Activated CD8-positive, alpha-beta memory T cell treated with anti-CD3 and anti-CD28 coated beads for 48 hours (primary cell): Measurements from ENCODE around the gene STK4.

Experiments
- DNase-seq, 3 experiments: peaks; one replicate each; pipeline ENCODE4 v3.0.0-alpha.2; 2020; ENCODE audit warnings: low read depth in 2 of 3, low spot score in 2 of 3

The STK4 gene

DNA sequence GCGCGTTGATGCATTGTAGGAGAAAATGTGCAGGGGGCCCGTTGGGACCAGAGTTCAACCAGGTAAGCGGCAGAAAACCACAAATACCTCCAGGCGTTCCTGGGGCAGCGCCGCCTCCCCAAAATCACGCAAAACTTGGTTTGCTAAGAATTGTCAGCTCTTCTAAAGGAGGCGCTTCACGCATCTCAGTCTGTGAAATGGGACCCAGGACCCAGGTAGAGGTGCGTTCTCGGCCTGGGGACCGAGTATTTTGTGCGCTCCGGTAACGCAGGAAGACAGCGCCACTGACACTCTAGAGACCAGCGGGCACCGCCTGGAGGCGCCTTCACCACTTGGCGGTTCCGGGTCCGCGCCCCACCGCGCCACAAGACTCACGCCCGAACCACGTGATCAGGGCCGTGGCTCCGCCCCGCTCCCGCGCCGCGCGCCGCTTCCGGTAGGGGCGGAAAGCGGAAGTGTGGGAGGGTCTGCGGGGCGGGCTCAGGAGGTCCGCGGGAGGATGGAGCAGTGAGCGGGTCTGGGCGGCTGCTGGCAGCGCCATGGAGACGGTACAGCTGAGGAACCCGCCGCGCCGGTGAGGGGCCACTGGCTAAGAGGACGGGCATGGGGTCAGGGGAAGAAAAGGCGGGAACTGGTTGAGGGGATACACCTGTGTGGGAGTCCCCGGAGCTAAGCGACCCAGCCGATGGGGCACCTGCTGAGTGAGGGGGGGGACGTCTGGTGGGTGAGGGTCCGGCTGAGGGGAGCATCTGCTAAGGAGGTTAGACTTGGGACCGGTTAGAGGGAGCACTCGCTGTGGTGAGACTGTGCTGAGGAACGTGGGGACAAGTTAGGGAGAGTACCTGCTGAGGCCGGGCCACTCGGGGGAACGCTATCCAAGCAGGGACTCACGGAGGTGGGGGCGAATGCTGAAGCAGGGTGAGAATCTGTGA, at the start of gene STK4:
Gene STK4, plus strand, starts transcription at position 483 of the 932 bp plus-strand sequence. Its CDS starts 57 bp downstream, at position 540.
- DNase-seq: peak; percentile 88 to 96 (median 92)

DNA sequence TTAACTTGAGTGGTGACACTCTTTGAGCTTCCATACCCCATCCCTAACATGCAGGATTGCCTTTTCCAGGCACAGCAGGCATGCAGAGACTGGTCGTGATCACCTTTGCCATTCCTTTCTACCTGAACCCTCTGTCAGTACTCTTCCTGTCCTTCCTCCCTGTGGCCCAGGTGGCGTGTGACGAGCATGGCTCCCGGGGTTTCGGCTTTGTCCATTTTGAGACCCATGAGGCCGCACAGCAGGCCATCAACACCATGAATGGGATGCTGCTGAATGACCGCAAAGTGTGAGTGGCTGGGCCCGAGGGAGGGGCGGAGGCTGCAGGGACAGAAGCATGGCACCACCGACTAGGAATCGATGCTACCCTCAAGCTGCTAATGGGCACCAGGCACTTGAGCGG, 49.7 kb upstream of the STK4 start:
- no peak for DNase-seq

DNA sequence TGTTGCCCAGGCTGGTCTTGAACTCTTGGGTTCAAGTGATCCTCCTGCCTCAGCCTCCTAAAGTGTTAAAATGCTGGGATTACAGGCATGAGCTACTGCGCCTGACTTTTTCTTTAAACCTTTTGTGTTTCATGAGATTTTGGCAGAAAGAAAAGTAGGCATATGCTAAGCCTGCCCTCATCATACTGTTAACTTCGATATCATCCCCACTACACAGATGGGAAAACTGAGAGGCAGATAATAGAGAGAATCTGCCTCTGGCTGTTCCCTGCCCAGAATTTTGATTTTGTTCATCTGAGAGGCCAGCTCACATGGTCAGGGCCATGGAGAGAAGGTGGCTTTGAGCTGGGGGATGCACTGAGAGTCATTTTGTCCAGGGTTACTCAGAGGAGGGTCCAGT, 48.9 kb upstream of the STK4 start:
- no peak for DNase-seq

DNA sequence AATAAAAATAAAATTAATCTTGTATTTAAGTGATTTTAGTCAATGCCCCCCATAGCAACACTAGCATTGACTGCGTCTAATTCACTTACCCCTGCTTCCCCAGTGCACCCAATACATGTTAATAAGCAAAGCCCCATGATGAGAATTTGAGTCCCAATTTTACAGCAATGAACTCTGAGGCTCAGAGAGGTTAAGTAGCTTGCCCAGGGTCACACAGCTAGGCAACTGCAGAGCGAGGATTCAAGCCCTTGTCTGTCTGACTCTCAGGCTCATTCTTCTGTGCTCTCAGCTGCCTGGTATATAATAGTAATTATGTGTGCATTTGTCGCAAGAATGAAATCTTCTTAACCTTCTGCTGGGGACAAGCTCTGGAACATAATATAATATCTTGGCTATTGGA, 48.0 kb upstream of the STK4 start:
- no peak for DNase-seq

DNA sequence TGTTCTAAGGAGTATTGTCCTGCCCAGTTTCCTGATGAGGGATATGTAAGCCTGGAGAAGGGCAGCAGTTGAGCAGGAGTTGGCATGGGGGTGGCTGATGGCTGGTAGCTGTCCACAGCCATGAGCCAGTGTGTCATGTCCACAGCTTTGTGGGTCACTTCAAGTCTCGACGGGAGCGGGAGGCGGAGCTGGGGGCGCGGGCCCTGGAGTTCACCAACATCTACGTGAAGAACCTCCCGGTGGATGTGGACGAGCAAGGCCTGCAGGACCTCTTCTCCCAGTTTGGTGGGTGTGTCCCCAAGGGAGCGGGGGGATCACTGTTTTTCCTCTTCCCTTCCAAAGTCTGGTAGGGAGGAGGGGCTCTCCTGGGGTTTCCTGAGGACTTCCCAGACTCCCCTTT, 47.6 kb upstream of the STK4 start:
- no peak for DNase-seq

DNA sequence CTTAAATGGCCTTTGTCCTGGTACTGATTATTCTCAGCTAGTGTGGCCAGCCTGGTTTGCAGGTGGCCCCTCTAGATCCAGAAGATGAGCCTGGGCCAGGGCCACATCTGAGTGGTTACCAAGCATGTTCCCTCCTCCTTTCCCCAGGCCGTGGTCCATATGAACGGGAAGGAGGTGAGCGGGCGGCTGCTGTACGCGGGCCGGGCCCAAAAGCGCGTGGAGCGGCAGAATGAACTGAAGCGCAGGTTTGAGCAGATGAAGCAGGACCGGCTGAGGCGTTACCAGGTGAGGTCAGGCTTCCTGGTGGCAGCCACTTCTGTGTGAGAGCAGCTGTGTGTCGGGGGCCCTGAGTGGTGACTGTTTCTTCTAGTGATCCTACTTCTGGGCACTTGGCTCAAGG, 44.9 kb upstream of the STK4 start:
- no peak for DNase-seq

DNA sequence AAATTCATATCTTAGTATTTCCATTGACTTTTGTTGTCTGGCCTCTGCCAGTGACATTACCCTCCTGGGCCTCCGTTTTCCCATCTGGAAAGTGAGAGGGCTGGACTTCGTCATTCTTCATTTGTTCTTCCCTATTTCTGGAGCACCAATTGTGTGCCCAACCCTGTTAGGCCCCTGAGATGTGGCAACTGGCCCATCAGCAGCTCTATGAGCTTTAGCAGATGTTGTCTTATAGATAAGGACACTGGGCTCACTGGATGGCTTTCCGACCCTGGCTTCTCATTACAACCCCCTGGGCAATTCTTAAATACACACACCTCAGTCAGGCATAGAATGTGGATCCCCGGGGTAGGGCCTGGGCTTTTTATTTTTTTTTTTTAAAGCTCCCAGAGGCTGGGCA, 41.8 kb upstream of the STK4 start:
- DNase-seq: no peak

DNA sequence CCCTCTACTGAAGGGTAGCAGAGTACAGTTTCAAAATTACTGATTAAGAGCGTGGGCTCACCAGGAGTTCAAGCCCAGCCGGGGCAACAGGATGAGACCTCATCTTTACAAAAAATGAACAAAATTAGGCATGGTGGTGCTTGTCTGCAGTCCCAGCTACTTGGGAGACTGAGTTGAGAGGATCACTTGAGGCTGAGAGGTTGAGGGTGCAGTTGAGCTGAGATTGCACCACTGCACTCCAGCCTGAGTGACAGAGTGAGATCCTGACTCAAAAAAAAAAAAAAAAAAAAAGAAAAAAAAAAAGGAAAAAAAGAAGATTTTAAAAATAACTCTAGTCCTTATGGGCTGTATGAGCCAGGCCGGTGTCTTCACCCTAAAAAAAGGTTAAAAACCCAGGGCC, 37.7 kb upstream of the STK4 start:
- DNase-seq: no peak

DNA sequence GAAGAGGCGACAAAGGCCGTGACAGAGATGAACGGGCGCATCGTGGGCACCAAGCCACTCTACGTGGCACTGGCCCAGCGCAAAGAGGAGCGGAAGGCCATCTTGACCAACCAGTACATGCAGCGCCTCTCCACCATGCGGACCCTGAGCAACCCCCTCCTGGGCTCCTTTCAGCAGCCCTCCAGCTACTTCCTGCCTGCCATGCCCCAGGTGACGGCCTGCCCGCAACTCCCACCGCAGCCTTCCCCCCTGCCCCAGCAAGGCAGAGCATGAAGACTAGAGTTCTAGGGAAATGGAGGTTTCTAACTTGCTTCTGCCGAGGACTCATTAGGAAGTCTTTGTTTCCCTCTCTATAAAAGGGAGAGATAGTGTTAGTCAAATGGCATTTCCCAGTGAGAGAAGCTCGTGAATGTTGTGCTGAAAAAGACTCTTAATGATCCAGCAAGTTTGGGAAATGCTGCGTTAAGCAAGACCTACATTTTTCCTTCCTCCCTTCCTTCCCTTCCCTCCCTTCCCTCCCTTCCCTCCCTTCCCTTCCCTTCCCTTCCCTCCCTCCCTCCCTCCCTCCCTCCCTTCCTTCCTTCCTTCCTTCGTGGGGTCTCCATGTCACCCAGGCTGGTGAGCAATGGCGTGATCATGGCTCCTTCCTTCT, 35.7 kb upstream of the STK4 start:
- DNase-seq: no peak

DNA sequence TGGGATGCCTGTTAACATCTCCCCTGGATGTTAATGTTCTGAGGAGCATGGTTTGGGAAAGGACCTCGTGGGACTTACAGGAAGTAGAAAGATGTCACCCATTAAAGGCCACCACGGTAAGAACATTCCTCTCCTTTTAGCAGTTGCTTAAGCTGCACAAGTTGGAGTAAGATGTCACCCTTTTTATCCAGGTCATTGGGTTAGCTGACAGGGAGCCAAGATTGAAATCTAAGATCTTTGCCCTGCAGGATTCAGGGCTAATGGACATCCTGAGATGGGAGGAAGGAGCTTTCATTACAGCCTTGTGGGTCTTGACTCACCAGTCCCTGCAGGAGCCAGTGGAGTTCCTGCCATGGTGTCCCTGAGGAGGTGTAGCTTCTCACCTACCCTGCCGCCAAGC, 34.4 kb upstream of the STK4 start:
- DNase-seq: no peak

DNA sequence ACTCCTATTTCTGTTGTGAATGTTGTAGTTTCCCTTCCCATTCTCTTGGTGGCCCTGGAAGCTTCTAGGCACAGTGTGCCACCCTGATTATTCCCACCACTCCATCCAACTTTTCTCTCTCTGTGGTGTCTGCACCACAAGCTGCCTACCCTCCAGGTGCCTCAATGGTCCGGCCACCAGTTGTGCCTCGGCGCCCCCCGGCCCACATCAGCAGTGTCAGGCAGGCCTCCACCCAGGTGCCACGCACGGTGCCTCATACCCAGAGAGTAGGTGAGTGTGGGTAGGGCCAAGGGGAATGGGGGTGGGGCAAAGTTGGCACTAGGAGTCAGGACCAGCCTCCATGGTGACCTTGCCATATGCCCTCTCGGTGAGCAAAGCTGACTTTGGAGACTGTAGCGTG, 33.4 kb upstream of the STK4 start:
- DNase-seq: no peak

DNA sequence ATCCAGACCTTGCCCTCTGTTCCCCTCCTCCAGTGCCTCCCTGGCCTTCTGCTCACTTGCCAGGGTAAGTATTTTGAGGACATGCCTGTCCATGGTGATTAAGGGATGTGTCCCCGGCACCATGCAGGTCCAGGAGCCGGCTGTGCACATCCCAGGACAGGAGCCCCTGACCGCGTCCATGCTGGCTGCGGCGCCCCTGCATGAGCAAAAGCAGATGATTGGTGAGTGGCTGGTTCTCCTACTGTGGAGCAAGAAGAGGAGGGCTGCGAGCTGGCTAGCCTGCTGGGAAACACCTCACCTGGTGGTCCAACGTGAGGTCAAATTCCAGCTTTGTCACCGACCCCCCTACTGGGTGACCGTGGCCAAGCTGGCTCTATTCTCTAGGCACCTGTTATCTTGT, 29.8 kb upstream of the STK4 start:
- no peak for DNase-seq

DNA sequence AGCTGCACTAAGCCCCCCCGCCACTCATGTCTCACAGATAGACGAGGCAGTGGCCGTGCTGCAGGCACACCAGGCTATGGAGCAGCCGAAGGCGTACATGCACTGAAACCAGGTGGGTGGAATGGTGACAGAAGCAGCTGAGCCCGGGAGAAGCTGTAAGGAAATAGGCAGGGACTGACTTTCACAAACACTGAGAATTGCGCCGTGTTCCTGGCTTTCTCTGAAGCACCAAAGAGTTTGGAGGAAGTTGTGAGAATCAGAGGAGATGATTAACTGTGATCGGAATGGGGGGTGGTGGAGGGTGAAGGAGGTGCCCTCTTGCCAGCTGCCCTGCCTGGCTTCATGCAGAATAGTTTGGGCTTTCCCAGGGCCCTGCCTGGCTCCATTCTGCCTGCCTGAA, 27.7 kb upstream of the STK4 start:
- DNase-seq: no peak

DNA sequence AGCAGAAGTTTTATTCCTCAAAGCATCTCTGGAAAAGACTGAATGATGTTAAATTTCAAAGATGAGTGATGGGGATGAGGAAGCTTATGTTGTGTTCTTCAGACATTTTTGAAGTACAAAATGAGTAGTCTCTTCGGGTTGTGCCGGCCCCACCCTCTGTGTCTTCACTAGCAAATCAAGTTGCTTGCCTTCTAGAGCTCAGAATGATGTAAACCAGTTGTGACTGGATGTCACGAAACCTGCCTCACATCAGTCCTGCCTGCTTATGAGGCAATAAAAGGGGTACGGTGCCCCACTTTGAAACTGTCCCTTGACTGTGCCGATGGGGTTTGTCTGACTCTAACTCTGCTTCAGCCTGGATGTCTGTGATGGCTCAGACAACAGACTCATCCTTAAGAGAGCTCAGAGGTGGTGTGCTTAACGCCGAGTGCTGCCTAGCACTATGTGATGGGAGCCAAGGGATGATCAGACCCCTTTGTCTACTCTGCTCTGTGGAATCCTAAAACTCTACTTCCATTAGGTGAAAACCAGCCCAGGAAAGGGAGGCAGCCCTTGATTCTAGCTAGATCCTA, 25.1 kb upstream of the STK4 start:
- no peak for DNase-seq

DNA sequence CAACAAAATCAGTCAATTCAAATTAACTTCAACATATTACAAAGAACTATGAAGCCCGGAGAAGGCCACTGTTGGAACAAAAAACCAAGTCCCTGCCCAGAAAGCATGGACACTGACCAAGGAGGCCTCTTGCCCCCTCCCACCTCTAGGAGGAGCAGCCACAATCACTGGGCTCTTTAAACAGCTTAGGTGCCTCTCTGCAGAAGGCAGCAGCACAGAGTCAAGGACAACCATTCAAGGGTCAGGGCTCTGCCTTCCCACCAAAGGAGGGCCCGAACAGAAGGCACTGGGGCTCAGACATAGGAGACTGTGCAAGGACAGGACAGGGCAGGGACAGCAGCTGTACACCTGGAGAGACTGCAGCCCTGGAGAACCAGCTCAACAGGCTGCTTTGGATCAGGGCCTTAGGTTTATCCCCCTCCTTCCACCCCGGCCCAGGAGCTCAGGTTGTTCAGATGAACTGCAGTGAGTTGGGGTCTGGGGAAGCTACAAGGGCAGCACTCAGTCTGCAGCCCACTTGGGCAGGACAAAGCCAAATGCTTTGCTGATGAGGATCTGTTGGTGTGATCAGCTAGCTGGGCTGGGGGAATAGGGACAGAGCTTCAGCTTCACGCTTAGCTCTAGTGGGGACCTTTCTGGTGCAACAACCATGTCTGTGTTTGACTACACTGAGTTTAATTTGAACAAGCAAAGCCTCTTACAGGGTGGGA, 23.9 kb upstream of the STK4 start:
- no peak for DNase-seq

DNA sequence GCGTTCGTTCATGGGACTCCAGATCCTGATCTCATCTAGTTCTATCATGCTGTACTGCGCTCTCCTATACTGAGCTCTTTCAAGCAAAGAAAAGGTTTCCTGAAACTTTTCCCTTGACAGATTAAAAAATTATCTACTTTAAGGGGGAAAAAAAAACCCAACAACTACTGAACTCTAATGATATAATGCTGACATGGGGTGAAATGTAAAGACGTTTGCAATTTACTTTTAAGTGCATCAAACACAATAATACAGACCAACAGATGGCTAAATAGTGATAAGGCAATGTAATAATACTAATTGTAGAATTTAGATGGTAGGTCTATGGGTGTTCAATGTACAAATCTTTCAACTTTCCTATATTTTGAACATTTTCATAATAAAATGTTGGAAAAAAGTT, 22.5 kb upstream of the STK4 start:
- DNase-seq: no peak

DNA sequence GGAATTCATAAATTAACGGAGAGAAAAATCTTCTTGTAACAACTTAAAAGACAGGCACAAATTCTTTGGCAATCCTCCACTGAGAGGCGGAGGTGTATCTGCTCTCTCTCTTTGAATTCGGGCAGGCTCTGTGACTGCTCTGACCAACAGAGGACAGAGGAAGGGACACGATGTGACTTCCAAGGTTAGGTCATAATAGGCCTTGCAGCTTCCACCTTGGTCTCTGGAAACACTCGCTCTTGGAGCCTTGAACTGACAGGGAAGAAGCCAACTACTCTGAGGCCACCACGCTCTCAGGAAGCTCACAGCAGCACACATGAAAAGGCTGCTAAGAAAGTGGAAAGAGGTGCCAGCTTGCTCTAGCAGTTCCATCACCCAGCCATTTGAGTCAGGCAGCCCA, 21.1 kb upstream of the STK4 start:
- DNase-seq: no peak

DNA sequence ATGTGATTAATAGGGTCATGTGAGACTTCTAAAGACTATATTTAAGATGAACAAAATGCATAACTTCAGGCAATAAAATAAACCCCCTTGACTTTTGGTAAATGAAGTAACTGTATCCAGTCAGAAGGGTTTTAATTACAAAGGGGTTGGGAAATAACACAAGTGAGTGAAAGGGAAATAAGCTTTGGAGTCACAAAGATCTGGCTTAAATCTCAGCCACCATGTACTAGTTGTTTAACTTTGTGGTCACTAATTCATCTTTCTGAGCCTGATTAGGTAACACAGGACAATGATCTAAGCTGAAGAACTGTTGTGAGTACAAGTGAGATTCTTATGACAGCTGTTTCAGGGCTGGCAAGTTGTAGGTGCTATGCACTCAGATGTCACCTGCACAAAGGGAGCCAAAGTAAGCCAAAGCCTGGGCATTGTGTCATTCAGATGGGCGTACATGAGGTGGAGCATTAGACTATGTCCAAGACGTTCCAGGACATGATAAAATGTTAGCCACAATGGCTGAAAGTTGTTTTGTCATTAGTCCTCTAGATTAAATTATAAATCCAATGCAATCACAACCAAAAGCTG, 19.9 kb upstream of the STK4 start:
- no peak for DNase-seq

DNA sequence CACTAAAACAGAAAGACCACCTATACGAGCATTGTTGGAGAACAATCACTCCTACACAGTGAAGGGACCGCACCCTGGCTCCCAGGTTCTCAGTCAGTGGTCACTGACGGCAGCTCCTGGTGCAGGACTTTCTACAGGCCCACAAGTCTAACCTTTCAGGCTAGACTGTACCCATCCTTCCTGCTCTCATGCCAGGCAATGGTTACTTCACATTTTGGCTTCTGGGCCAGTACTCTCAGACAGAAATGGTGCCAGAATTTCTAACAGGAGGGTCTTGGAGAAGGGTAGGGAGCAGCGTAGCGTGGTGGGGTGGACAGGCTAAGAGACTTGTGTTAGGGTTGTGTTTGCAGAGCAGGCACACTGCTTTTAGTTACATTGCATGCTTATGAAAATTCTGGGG, 18.2 kb upstream of the STK4 start:
- no peak for DNase-seq

DNA sequence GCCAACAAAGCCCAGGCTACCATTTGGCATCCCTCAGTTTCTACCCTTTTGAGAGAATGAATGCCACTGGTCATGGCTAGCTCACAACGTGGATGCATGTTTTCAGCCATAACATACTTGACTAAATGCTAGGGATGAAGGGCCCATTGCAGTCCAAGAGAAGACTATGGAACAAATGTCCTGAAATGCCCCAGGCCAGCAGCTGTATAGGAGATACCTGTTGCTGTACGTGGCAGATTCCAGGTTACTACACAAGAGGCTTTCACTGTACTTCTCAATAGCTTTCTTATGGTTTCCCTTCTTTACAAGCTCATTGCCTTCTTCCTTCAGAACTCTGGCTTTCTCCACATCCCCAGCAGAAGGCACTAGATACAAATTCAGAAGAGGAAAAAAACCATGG, 17.8 kb upstream of the STK4 start:
- no peak for DNase-seq

DNA sequence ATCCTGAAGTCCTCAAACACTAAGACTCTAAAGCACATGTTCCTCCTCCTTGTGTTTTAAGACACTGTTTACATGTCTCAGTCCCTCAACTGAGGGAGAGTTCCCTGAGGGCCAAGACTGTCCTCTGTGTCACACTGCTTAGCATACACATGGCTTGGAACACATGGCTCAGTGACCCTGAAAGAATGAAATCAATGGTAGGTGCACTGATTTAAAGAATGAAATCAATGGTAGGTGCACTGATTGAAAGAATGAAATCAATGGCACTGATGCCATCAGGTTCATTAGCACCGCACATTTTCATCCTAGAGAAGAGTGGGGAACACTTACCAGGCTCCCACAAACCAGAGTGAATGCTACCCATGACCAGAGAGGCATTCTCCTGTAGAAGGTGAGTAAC, 15.9 kb upstream of the STK4 start:
- no peak for DNase-seq
